ENCODE results near the gene TOM1L2.

- TF ChIP-seq, protein P1, sequence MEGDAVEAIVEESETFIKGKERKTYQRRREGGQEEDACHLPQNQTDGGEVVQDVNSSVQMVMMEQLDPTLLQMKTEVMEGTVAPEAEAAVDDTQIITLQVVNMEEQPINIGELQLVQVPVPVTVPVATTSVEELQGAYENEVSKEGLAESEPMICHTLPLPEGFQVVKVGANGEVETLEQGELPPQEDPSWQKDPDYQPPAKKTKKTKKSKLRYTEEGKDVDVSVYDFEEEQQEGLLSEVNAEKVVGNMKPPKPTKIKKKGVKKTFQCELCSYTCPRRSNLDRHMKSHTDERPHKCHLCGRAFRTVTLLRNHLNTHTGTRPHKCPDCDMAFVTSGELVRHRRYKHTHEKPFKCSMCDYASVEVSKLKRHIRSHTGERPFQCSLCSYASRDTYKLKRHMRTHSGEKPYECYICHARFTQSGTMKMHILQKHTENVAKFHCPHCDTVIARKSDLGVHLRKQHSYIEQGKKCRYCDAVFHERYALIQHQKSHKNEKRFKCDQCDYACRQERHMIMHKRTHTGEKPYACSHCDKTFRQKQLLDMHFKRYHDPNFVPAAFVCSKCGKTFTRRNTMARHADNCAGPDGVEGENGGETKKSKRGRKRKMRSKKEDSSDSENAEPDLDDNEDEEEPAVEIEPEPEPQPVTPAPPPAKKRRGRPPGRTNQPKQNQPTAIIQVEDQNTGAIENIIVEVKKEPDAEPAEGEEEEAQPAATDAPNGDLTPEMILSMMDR (IDR thresholded peaks at IDR 0.05) = peak in 1 of 6 experiments; percentile 6
- peak in 3 of 4 donors; percentile 60 to 91 (median 86) for TF ChIP-seq POLR2A (IDR thresholded peaks at IDR 0.05)
Observed at GRCh38 chr17:17839791-17840707, 132.2 kb downstream of the TOM1L2 start.
